CD4-positive, alpha-beta T cell (primary cell): ENCODE measurements around the gene CARD19. TPM values are rescaled to one million over a fixed set of nuclear protein-coding genes. Genes with fewer than 3 reads are reported as not detected.
"Not testable (repeated sequence)": the region's sequence is repeated elsewhere in the genome, so short reads cannot be mapped to it uniquely, and the experiment has no call there.

Experiments
- ATAC-seq: fragments of 200-7000 bp; cut with Tn5 transposase; one replicate; pipeline ENCODE4 v1.10.0; 2022; ENCODE audit warnings: mild to moderate bottlenecking; ENCODE audit not compliant: poor library complexity
- CTCF ChIA-PET: fragments of 350-600 bp; sonication (Branson Sonifier 250); formaldehyde crosslinking; loops from one replicate; lab custom pipeline; 2021; ENCODE audit warnings: antibody characterized with exemption, inconsistent platforms; lab: Charles Lee
- POLR2A ChIA-PET: fragments of 350-600 bp; sonication (Branson Sonifier 250); formaldehyde crosslinking; loops from one replicate; lab custom pipeline; 2021; ENCODE audit warnings: antibody characterized with exemption, inconsistent platforms; lab: Charles Lee
- DNase-seq, 14 experiments: peaks; one replicate each; pipeline ENCODE4 v3.0.0-alpha.2; 2013 to 2020; ENCODE audit warnings: mixed read lengths in 2 of 14
- H3K27ac ChIP-seq, 2 donors: one replicate each; pipeline versions ENCODE4 v1.5.1 to v1.7.0; 2013; ENCODE audit warnings: low read length in 2 of 2, low read depth in 1 of 2, mild to moderate bottlenecking in 1 of 2
- H3K27me3 ChIP-seq, 2 experiments: 1 replicate in 1 of 2; 2 replicates in 1 of 2; pipeline versions ENCODE4 v1.6.1 to v1.7.0; 2013; ENCODE audit warnings: low read length in 2 of 2, control low read depth in 1 of 2, mild to moderate bottlenecking in 1 of 2, moderate library complexity in 1 of 2; ENCODE audit not compliant: insufficient read depth in 2 of 2, control insufficient read depth in 1 of 2
- H3K36me3 ChIP-seq: one replicate; pipeline ENCODE4 v1.6.1; 2013; ENCODE audit warnings: low read length, control low read depth; ENCODE audit not compliant: insufficient read depth
- H3K4me1 ChIP-seq: one replicate; pipeline ENCODE4 v1.6.1; 2013; ENCODE audit warnings: low read length, control low read depth; ENCODE audit not compliant: insufficient read depth
- H3K4me3 ChIP-seq: one replicate; pipeline ENCODE4 v1.5.1; 2013; ENCODE audit warnings: mild to moderate bottlenecking, low read length, moderate library complexity
- H3K9me3 ChIP-seq, 2 experiments: 1 replicate in 1 of 2; 2 replicates in 1 of 2; pipeline versions ENCODE4 v1.6.1 to v1.7.0; 2013; ENCODE audit warnings: low read length in 2 of 2, mild to moderate bottlenecking in 2 of 2, control low read depth in 1 of 2, moderate library complexity in 1 of 2; ENCODE audit not compliant: control insufficient read depth in 1 of 2, insufficient read depth in 1 of 2
- H3K27ac Mint-ChIP-seq: one replicate; pipeline ENCODE4 v1.8.0; 2020; ENCODE audit warnings: mixed read lengths
- H3K27me3 Mint-ChIP-seq: one replicate; pipeline ENCODE4 v1.8.0; 2021; ENCODE audit warnings: mixed read lengths
- H3K36me3 Mint-ChIP-seq: one replicate; pipeline ENCODE4 v1.8.0; 2021; ENCODE audit warnings: low read depth, mixed read lengths
- H3K4me1 Mint-ChIP-seq: one replicate; pipeline ENCODE4 v1.8.0; 2021; ENCODE audit warnings: low read depth, mixed read lengths
- H3K4me3 Mint-ChIP-seq: one replicate; pipeline ENCODE4 v1.8.0; 2020; ENCODE audit warnings: mild to moderate bottlenecking, mixed read lengths
- H3K9me3 Mint-ChIP-seq: one replicate; pipeline ENCODE4 v1.8.0; 2020; ENCODE audit warnings: mixed read lengths
- intact Hi-C, 2 experiments: fragments of 100-400 bp; cut with DNase I in 1 of 2; cut with micrococcal nuclease in 1 of 2; formaldehyde crosslinking; loops; one replicate each; pipeline versions ENCODE4 v1.15.1 to v1.9.0; 2023 to 2025; cut with DNase I, micrococcal nuclease
- total RNA-seq, 174 experiments: library from RNA in 2 of 174; stranded (reverse) in 2 of 174; gene quantifications; one replicate each; pipeline ENCODE4 v1.2.3 and lab custom pipeline; 2021 to 2026
- TF ChIP-seq, protein P1 (sequence below): fragments of 200-600 bp; IDR thresholded peaks from one replicate; pipeline ENCODE4 v1.8.0; 2022; ENCODE audit warnings: antibody characterized with exemption, mild to moderate bottlenecking

The CARD19 gene
- total RNA-seq, 2 experiments from 2014 or later, result 38.8 to 39.2 TPM

GRCh38 chr9:93139365-93140182 lies 43.6 kb downstream of the CARD19 start:
- Histone ChIP-seq H3K9me3 (peaks cover 0 to 4% of the 10 kb centered on the region in 2 experiments), H3K4me3 (no peak overlapping the region), H3K4me1 (peaks cover 83% of the 10 kb centered on the region), H3K36me3 (no peaks in the 10 kb centered on the region), H3K27ac (no peak overlapping the region), H3K27me3 (no peaks in the 10 kb centered on the region)
- peaks cover 3% of the 10 kb centered on the region for H3K36me3 Mint-ChIP-seq
- TF ChIP-seq, protein P1, sequence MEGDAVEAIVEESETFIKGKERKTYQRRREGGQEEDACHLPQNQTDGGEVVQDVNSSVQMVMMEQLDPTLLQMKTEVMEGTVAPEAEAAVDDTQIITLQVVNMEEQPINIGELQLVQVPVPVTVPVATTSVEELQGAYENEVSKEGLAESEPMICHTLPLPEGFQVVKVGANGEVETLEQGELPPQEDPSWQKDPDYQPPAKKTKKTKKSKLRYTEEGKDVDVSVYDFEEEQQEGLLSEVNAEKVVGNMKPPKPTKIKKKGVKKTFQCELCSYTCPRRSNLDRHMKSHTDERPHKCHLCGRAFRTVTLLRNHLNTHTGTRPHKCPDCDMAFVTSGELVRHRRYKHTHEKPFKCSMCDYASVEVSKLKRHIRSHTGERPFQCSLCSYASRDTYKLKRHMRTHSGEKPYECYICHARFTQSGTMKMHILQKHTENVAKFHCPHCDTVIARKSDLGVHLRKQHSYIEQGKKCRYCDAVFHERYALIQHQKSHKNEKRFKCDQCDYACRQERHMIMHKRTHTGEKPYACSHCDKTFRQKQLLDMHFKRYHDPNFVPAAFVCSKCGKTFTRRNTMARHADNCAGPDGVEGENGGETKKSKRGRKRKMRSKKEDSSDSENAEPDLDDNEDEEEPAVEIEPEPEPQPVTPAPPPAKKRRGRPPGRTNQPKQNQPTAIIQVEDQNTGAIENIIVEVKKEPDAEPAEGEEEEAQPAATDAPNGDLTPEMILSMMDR, result no peak
- H3K4me3 Mint-ChIP-seq, result peak overlapping the region; percentile 20
- H3K4me1 Mint-ChIP-seq, result peaks cover 65% of the 10 kb centered on the region
- POLR2A ChIA-PET, result no interaction called here
- peak overlapping the region; percentile 75 for H3K27ac Mint-ChIP-seq
- CTCF ChIA-PET, result no interaction called here
- ATAC-seq (no peak), DNase-seq (no peak)
- intact Hi-C loops, result loop anchor here in 1 of 2 experiments (10.0 kb wide), 1 partner anchor 315 kb away; the partner anchor contains the start of genes FAM120A and FAM120AOS
- no peaks in the 10 kb centered on the region for H3K27me3 Mint-ChIP-seq
- H3K9me3 Mint-ChIP-seq, result no peaks in the 10 kb centered on the region

DNA sequence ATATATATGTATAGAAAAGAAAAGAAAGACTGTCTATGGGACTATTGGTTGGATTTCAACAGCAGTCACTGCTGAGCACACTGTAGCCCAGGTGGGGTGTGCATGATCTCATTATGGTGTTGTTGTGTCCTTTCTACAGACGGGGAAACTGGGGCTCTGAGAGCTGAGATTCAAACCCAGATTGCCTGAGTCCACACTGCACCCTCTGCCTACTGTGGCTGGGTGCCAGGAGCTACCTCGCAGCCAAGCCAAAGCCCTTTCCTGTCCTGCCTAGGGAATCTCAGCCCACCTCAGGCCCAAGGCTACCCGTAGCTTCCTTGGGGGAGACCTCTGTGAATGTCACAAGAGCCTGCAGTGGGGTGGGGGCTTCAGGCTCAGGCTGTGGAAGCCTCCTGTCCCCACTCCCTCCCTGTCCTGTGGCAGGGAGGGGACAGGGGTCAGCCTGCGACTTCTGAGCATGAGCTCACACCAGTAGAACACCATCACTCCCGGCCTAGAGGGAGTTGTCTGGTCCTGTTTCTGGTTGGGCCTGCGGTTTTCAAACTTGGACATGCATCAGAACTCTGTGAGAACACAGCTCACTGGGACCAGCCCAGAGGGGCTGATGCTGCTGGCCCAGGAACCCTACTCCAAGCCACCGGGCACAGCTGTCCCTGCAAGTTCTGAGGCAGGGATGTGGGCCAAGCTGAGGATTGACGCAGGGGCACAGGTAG lies 45.9 kb downstream of the CARD19 start:
- Histone ChIP-seq H3K9me3 (peaks cover 0 to 7% of the 10 kb centered on the region in 2 experiments), H3K36me3 (no peaks in the 10 kb centered on the region), H3K27ac (peak overlapping the region in 1 of 2 donors; percentile 18), H3K4me3 (no peak overlapping the region), H3K4me1 (peaks cover 66% of the 10 kb centered on the region), H3K27me3 (no peaks in the 10 kb centered on the region)
- Mint-ChIP-seq H3K27ac (peak overlapping the region; percentile 98), H3K27me3 (no peaks in the 10 kb centered on the region), H3K36me3 (no peaks in the 10 kb centered on the region), H3K4me3 (no peak overlapping the region), H3K4me1 (peaks cover 67% of the 10 kb centered on the region), H3K9me3 (peaks cover 2% of the 10 kb centered on the region)
- DNase-seq, result no peak
- TF ChIP-seq, protein P1, result no peak
- intact Hi-C loops, result no loop called here
- ChIA-PET POLR2A (interaction anchor here (0.9 to 1.1 kb wide), 2 partner anchors 8 to 16 kb away, joined by 3 to 8 read pairs; partner anchors contain the start of gene NINJ1), CTCF (no interaction called here)
- ATAC-seq, result no peak

GRCh38 chr9:93143830-93144530 lies 48.0 kb downstream of the CARD19 start:
- Mint-ChIP-seq H3K9me3 (peaks cover 3% of the 10 kb centered on the region), H3K4me1 (peaks cover 50% of the 10 kb centered on the region), H3K36me3 (no peaks in the 10 kb centered on the region), H3K27me3 (no peaks in the 10 kb centered on the region), H3K4me3 (peak overlapping the region; percentile 72), H3K27ac (peak overlapping the region; percentile 98)
- ChIA-PET CTCF (no interaction called here), POLR2A (interaction anchor here (0.8 to 2.9 kb wide), 16 partner anchors 9 to 422 kb away, joined by 3 to 38 read pairs (median 4); partner anchors contain the start of genes FAM120AOS and NINJ1)
- peak; percentile 55 to 88 (median 68) for DNase-seq
- TF ChIP-seq, protein P1, result no peak
- Histone ChIP-seq H3K36me3 (no peaks in the 10 kb centered on the region), H3K4me3 (no peak overlapping the region), H3K9me3 (peaks cover 0 to 3% of the 10 kb centered on the region in 2 experiments), H3K4me1 (peaks cover 56% of the 10 kb centered on the region), H3K27me3 (no peaks in the 10 kb centered on the region), H3K27ac (peak overlapping the region; percentile 72 to 80)
- intact Hi-C loops, result loop anchor here in 1 of 2 experiments (2.0 kb wide), 1 partner anchor 13 kb away; no protein-coding TSS in a partner anchor
- ATAC-seq, result peak; percentile 95

GRCh38 chr9:93146696-93147095 lies 50.7 kb downstream of the CARD19 start:
- not testable (repeated sequence) for ATAC-seq
- peaks cover 42% of the 10 kb centered on the region for H3K4me1 Mint-ChIP-seq
- POLR2A ChIA-PET, result interaction anchor here (0.6 to 1.3 kb wide), 2 partner anchors 13 to 55 kb away, joined by 3 to 4 read pairs; partner anchors contain the start of gene NINJ1

More at GRCh38 chr9:93146696-93147095, 50.7 kb downstream of the CARD19 start:
- CTCF ChIA-PET, H3K9me3 ChIP-seq, H3K27me3 Mint-ChIP-seq, H3K9me3 Mint-ChIP-seq, H3K27me3 ChIP-seq, H3K4me3 Mint-ChIP-seq, H3K36me3 ChIP-seq, H3K36me3 Mint-ChIP-seq, H3K4me3 ChIP-seq: not testable (repeated sequence)
- peaks cover 30% of the 10 kb centered on the region for H3K4me1 ChIP-seq
- DNase-seq, result peak in 2 of 14 experiments; percentile 67 to 76
- H3K27ac Mint-ChIP-seq, result peak overlapping the region; percentile 56
- peak overlapping the region in 1 of 2 donors; percentile 21 for H3K27ac ChIP-seq
- intact Hi-C loops, result loop anchor here in 1 of 2 experiments (1.0 kb wide), 1 partner anchor 37 kb away; no protein-coding TSS in a partner anchor
